GM10248 (cell line): ENCODE data around the gene OPA1.

Experiments used
- CTCF ChIA-PET: fragments of 300-600 bp; sonication (Branson Sonifier 250); formaldehyde crosslinking; extraction: SDS; loops from one replicate; lab custom pipeline; 2021; ENCODE audit warnings: antibody characterized with exemption; lab: Yijun Ruan, JAX
- POLR2A ChIA-PET: fragments of 350-650 bp; sonication (Branson Sonifier 250); formaldehyde crosslinking; extraction: SDS; loops from one replicate; lab custom pipeline; 2020; ENCODE audit warnings: antibody characterized with exemption; lab: Yijun Ruan, JAX
- DNase-seq: peaks from one replicate; pipeline ENCODE4 v3.0.0; 2012; ENCODE audit errors: extremely low spot score
- TF ChIP-seq, protein P1 (sequence below): IDR thresholded peaks from 2 replicates; pipeline ENCODE4 v1.5.1; 2012; ENCODE audit warnings: mild to moderate bottlenecking, low read depth; ENCODE audit errors: extremely low read depth, missing control alignments, control extremely low read depth

OPA1 gene

DNA sequence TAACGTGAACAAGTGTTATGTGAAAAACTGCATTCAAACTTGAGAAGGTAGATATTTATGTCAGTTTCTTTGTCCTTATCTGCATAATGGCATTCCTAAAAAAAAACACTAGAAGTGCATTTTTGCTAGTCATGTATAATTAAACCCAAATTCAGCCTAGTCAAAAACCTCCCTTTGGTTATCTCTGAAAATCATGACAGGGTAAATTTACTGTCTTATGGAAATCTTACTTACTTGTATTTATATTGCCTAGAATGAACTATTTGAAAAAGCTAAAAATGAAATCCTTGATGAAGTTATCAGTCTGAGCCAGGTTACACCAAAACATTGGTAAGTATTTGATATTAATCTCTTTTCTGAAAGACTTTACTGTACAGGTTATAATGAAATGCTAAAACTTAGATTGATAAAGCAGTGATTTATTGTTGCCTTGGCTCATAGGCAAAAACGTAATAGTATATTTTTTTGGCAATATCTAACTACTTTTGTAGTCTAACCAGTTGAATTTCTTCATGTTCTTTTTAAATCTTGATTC lies 55.6 kb downstream of the OPA1 start:
- no peak for DNase-seq
- POLR2A ChIA-PET, result no interaction called here
- CTCF ChIA-PET, result interaction anchor here (1.2 kb wide), 1 partner anchor 10 kb away, joined by 3 read pairs; no protein-coding TSS in a partner anchor
- TF ChIP-seq, protein P1, sequence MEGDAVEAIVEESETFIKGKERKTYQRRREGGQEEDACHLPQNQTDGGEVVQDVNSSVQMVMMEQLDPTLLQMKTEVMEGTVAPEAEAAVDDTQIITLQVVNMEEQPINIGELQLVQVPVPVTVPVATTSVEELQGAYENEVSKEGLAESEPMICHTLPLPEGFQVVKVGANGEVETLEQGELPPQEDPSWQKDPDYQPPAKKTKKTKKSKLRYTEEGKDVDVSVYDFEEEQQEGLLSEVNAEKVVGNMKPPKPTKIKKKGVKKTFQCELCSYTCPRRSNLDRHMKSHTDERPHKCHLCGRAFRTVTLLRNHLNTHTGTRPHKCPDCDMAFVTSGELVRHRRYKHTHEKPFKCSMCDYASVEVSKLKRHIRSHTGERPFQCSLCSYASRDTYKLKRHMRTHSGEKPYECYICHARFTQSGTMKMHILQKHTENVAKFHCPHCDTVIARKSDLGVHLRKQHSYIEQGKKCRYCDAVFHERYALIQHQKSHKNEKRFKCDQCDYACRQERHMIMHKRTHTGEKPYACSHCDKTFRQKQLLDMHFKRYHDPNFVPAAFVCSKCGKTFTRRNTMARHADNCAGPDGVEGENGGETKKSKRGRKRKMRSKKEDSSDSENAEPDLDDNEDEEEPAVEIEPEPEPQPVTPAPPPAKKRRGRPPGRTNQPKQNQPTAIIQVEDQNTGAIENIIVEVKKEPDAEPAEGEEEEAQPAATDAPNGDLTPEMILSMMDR, result no peak

DNA sequence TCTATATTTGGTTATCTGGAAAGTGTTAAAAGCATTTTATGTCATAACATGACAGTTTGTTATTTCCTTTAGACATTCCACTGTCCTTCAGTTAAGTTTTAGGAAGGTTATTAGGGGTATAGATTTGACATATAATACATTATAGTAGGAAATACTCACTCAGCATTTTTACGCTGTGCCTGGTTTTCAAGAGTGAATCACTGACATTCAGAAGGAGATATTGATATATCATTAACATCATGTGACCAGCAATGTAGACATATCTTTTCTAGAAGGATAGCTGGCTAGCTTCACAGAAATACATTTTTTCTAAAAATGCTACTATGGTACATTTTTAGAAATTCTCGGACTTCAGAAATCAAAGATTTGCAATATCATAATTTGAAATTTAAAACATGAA lies 57.6 kb downstream of the OPA1 start:
- CTCF ChIA-PET, result no interaction called here
- no peak for DNase-seq
- TF ChIP-seq, protein P1, result no peak
- POLR2A ChIA-PET, result no interaction called here

GRCh38 chr3:193655831-193656433 lies 62.9 kb downstream of the OPA1 start:
- no peak for DNase-seq

DNA sequence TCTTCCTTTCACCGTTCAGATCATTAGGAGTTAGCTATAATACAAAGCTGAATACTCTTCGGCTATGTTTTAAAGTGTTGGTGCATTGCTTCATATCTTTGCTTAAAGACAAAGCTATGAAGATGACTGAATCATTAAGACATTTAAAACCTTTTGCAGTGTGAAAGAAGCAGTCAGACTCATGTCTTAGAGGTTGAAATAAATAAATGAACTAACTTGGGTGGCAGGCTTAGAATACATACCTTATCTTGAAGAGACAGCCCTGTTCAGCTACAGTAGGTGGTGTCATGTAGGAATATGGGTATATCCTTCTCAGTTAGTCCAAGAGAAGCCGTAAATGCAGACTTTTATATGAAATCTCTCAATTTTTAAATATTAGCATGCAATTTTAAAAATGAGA lies 63.4 kb downstream of the OPA1 start:
- TF ChIP-seq, protein P1, result no peak
- DNase-seq, result no peak
- ChIA-PET CTCF (interaction anchor here (2.8 to 3.1 kb wide), 2 partner anchors 10 to 14 kb away, joined by 9 to 12 read pairs; no protein-coding TSS in a partner anchor), POLR2A (no interaction called here)

More at GRCh38 chr3:193655831-193656433, 62.9 kb downstream of the OPA1 start:
- TF ChIP-seq, protein P1, result no peak
- ChIA-PET POLR2A (no interaction called here), CTCF (interaction anchor here (0.7 to 3.1 kb wide), 3 partner anchors 10 to 36 kb away, joined by 3 to 12 read pairs (median 9); no protein-coding TSS in a partner anchor)

- POLR2A ChIA-PET, result no interaction called here
- TF ChIP-seq, protein P1, result no peak
- CTCF ChIA-PET, result interaction anchor here (2.0 to 3.1 kb wide), 3 partner anchors 9 to 15 kb away, joined by 9 to 12 read pairs (median 9); no protein-coding TSS in a partner anchor
- no peak for DNase-seq
These were observed 63.9 kb downstream of the OPA1 start for GRCh38 chr3:193656878-193657282.

DNA sequence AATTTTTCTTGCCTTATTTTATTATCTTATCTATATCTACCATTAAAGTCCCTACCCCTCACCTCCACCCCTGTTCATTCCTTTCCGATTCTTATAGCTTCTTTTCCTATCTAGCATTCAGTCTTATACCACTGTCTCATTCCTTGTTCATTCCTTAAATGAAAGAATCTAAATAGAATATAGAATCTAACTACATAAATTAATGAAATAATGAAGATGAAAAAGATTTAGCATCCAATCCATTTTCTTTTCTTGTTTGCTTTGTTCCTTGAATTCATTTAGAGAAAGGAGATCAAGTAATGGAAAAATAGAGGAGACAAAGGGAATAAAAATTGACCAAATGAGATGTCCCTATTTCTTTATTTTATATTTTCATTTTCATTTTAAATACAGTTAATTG lies 67.2 kb downstream of the OPA1 start:
- TF ChIP-seq, protein P1, result no peak
- no peak for DNase-seq
- ChIA-PET CTCF (interaction anchor here (4.4 to 8.7 kb wide), 2 partner anchors 17 to 656 kb away, joined by 27 to 58 read pairs; no protein-coding TSS in a partner anchor), POLR2A (no interaction called here)
